HepG2 (cell line): Measurements from ENCODE around the gene CITED4. TPM values are rescaled to one million over a fixed set of nuclear protein-coding genes. Genes with fewer than 3 reads are reported as not detected.
A peak's percentile ranks its signal among the peaks of the same experiment; 100 is the strongest.

ENCODE experiments used
- BATF2 ChIP-seq: sonication (generic); formaldehyde crosslinking; IDR thresholded peaks from 2 replicates; pipeline ENCODE4 v1.8.0; 2022; ENCODE audit warnings: mild to moderate bottlenecking, missing genetic modification reagents, moderate library complexity
- CBX5 ChIP-seq: sonication (generic); formaldehyde crosslinking; IDR thresholded peaks from 2 replicates; pipeline ENCODE4 v1.4.0; 2020; ENCODE audit warnings: missing genetic modification reagents, borderline replicate concordance
- CERS6 ChIP-seq: sonication (generic); formaldehyde crosslinking; IDR thresholded peaks from 2 replicates; pipeline ENCODE4 v1.5.0; 2020; ENCODE audit warnings: missing genetic modification reagents
- DDIT3 ChIP-seq: sonication (generic); formaldehyde crosslinking; IDR thresholded peaks from 2 replicates; pipeline ENCODE4 v1.4.0; 2020; ENCODE audit warnings: mild to moderate bottlenecking, missing genetic modification reagents
- DNMT1 ChIP-seq: sonication (generic); formaldehyde crosslinking; IDR thresholded peaks from 2 replicates; pipeline ENCODE4 v1.5.1; 2020; ENCODE audit warnings: mild to moderate bottlenecking, missing genetic modification reagents
- KAT2B ChIP-seq: fragments of 150-350 bp; IDR thresholded peaks from 2 replicates; pipeline ENCODE4 v1.6.1; 2014; ENCODE audit warnings: low read depth, low read length, borderline replicate concordance
- PHF21A ChIP-seq: sonication (generic); formaldehyde crosslinking; IDR thresholded peaks from 2 replicates; pipeline ENCODE4 v1.5.0; 2020; ENCODE audit warnings: mild to moderate bottlenecking, missing genetic modification reagents
- PRDM4 ChIP-seq: sonication (generic); formaldehyde crosslinking; IDR thresholded peaks from 2 replicates; pipeline ENCODE4 v1.9.0; 2021; ENCODE audit warnings: missing genetic modification reagents, borderline replicate concordance
- SMAD1 ChIP-seq: sonication (generic); formaldehyde crosslinking; IDR thresholded peaks from 2 replicates; pipeline ENCODE4 v1.4.0; 2020; ENCODE audit warnings: missing genetic modification reagents, low read depth, mild to moderate bottlenecking, borderline replicate concordance
- SMARCE1 ChIP-seq: fragments of 450-650 bp; IDR thresholded peaks from 2 replicates; pipeline ENCODE4 v1.6.1; 2017; ENCODE audit warnings: borderline replicate concordance
- SRF ChIP-seq: IDR thresholded peaks from 2 replicates; pipeline ENCODE4 v1.6.1; 2011; ENCODE audit warnings: mild to moderate bottlenecking, low read depth, low read length, moderate library complexity
- ZBTB39 ChIP-seq: sonication (generic); formaldehyde crosslinking; IDR thresholded peaks from 2 replicates; pipeline ENCODE4 v1.5.0; 2020; ENCODE audit warnings: missing genetic modification reagents
- ZFAT ChIP-seq: sonication (generic); formaldehyde crosslinking; conservative IDR thresholded peaks from 2 replicates; pipeline ENCODE4 v1.8.1; 2023; ENCODE audit warnings: missing genetic modification reagents, inconsistent platforms
- ZFP36 ChIP-seq: fragments of 150-350 bp; IDR thresholded peaks from 2 replicates; pipeline ENCODE4 v1.6.1; 2018; ENCODE audit warnings: borderline replicate concordance, low read length, low read depth; ENCODE audit not compliant: partially characterized antibody
- ZFP37 ChIP-seq: sonication (generic); formaldehyde crosslinking; IDR thresholded peaks from 2 replicates; pipeline ENCODE4 v1.4.0; 2020; ENCODE audit warnings: missing genetic modification reagents, borderline replicate concordance
- ZNF136 ChIP-seq: sonication (generic); formaldehyde crosslinking; IDR thresholded peaks from 2 replicates; pipeline ENCODE4 v1.8.1; 2022; ENCODE audit warnings: low read depth, mild to moderate bottlenecking, moderate library complexity, missing genetic modification reagents
- ZNF331 ChIP-seq: sonication (generic); formaldehyde crosslinking; IDR thresholded peaks from 2 replicates; pipeline ENCODE4 v1.4.0; 2020; ENCODE audit warnings: missing genetic modification reagents
- ZNF367 ChIP-seq: sonication (generic); formaldehyde crosslinking; IDR thresholded peaks from 2 replicates; pipeline ENCODE4 v1.4.0; 2020; ENCODE audit warnings: missing genetic modification reagents, borderline replicate concordance
- ZNF446 ChIP-seq: sonication (generic); formaldehyde crosslinking; IDR thresholded peaks from 2 replicates; pipeline ENCODE4 v1.5.0; 2020; ENCODE audit warnings: mild to moderate bottlenecking, missing genetic modification reagents
- ZNF546 ChIP-seq: sonication (generic); formaldehyde crosslinking; conservative IDR thresholded peaks from 2 replicates; pipeline ENCODE4 v1.8.1; 2023; ENCODE audit warnings: mild to moderate bottlenecking, missing genetic modification reagents
- ZNF740 ChIP-seq: sonication (generic); formaldehyde crosslinking; IDR thresholded peaks from 2 replicates; pipeline ENCODE4 v1.4.0; 2020; ENCODE audit warnings: missing genetic modification reagents
- ZNF775 ChIP-seq: sonication (generic); formaldehyde crosslinking; IDR thresholded peaks from 2 replicates; pipeline ENCODE4 v1.4.0; 2020; ENCODE audit warnings: missing genetic modification reagents, mild to moderate bottlenecking, moderate library complexity, borderline replicate concordance
- polyA plus RNA-seq, 8 experiments: library from polyadenylated mRNA; depleted of rRNA in 3 of 8; stranded (reverse) in 7 of 8; unstranded in 1 of 8; fragments of >200 nt; fragmentation: Illumina TruSeq in 4 of 8; extraction: Trizol in 4 of 8; gene quantifications; 2 replicates each; pipeline versions ENCODE4 v1.2.1 to v1.2.3, GENCODE V29; 2011 to 2016; ENCODE audit warnings: low read depth in 4 of 8, missing spikeins in 1 of 8, mixed read lengths in 1 of 8; ENCODE audit not compliant: insufficient read depth in 1 of 8
- total RNA-seq, 5 experiments: library from RNA; depleted of rRNA; stranded (reverse); fragments of >200 nt; fragmentation: Illumina TruSeq; extraction: Trizol; gene quantifications; 2 replicates each; pipeline ENCODE4 v1.2.3, GENCODE V29; 2016; ENCODE audit warnings: low read depth in 1 of 5

Gene CITED4
- total and polyA plus RNA-seq, 2 of the 13 experiments (the other 11 are each of a cell fraction or from before 2014, with no cell fraction given), result 1.5 to 9.9 TPM

GRCh38 chr1:40862008-40862863 is at the start of gene CITED4 (continued):
- TF ChIP-seq ZNF446 (CRISPR knock-in tag), result 0 out of 2 replicates have a peak, but pooled peaks have one; percentile 18
- TF ChIP-seq ZNF367, result no peak
- no peak for TF ChIP-seq ZNF136 (CRISPR knock-in tag)
- TF ChIP-seq BATF2, result no peak
- TF ChIP-seq CBX5 (CRISPR knock-in tag), result no peak
- TF ChIP-seq PHF21A (CRISPR knock-in tag), result peak; percentile 36; the same call in 1 of the 2 replicates
- no peak for TF ChIP-seq ZFP36
- TF ChIP-seq ZNF331 (CRISPR knock-in tag), result 0 out of 2 replicates have a peak, but pooled peaks have one; percentile 19
- no peak for TF ChIP-seq CERS6 (CRISPR knock-in tag)
- no peak for TF ChIP-seq SMARCE1
- no peak for TF ChIP-seq KAT2B
- TF ChIP-seq DDIT3, result no peak
- TF ChIP-seq DNMT1 (CRISPR knock-in tag), result 0 out of 2 replicates have a peak, but pooled peaks have one; percentile 36
- peak; percentile 34; the same call in 1 of the 2 replicates for TF ChIP-seq SMAD1 (CRISPR knock-in tag)
- no peak for TF ChIP-seq ZNF775 (CRISPR knock-in tag)
- no peak for TF ChIP-seq ZFP37 (CRISPR knock-in tag)
- no peak for TF ChIP-seq SRF
- peak; percentile 57; the same call in 1 of the 2 replicates for TF ChIP-seq ZNF546 (CRISPR knock-in tag)
- no peak for TF ChIP-seq PRDM4 (CRISPR knock-in tag)
- no peak for TF ChIP-seq ZFAT
- 0 out of 2 replicates have a peak, but pooled peaks have one; percentile 14 for TF ChIP-seq ZNF740 (CRISPR knock-in tag)
- no peak for TF ChIP-seq ZBTB39
